ENCODE results near the gene ACTL9.
"Not testable (repeated sequence)": the region's sequence is repeated elsewhere in the genome, so short reads cannot be mapped to it uniquely, and the experiment has no call there.

ACTL9 gene, protein sequence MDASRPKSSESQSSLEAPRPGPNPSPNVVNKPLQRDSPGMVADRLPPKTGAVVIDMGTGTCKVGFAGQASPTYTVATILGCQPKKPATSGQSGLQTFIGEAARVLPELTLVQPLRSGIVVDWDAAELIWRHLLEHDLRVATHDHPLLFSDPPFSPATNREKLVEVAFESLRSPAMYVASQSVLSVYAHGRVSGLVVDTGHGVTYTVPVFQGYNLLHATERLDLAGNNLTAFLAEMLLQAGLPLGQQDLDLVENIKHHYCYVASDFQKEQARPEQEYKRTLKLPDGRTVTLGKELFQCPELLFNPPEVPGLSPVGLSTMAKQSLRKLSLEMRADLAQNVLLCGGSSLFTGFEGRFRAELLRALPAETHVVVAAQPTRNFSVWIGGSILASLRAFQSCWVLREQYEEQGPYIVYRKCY

DNA sequence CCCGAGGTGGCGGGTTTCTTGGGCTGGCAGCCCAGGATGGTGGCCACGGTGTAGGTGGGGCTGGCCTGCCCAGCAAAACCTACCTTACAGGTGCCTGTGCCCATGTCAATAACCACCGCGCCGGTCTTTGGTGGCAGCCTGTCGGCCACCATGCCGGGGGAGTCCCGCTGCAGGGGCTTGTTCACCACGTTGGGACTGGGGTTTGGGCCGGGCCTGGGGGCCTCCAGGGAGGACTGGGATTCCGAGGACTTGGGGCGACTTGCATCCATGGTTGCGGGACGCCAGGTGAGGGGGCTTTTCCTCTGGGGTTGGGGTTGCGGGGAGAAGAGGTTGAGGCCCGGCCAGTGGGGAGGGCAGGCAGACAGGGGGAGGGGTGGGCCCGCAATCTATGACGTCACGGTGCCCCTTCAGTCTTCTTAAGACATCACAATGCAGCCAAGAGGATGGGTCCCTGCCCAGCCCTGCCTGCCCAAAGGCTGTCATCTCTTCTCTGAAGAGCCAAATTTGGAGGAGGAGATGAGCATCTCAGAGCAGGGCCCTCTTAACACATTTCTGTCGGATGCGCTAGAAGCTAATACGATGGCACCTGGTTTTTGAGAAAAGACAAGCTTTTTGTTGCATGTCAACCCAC, at the start of gene ACTL9:
Gene ACTL9 (minus strand): TSS at position 363 of the 631 bp plus-strand sequence. CDS start 94 bp downstream, at position 269.
- no peak for DNase-seq (ENCODE audit: low read depth)
- no peak for TF ChIP-seq CTCF (IDR thresholded peaks at IDR 0.05; ENCODE audit: control insufficient read depth, extremely low read depth, insufficient read depth)
- no peak within 1 kb of the TSS for H3K4me3 ChIP-seq (ENCODE audit: low read depth, low read length)

DNA sequence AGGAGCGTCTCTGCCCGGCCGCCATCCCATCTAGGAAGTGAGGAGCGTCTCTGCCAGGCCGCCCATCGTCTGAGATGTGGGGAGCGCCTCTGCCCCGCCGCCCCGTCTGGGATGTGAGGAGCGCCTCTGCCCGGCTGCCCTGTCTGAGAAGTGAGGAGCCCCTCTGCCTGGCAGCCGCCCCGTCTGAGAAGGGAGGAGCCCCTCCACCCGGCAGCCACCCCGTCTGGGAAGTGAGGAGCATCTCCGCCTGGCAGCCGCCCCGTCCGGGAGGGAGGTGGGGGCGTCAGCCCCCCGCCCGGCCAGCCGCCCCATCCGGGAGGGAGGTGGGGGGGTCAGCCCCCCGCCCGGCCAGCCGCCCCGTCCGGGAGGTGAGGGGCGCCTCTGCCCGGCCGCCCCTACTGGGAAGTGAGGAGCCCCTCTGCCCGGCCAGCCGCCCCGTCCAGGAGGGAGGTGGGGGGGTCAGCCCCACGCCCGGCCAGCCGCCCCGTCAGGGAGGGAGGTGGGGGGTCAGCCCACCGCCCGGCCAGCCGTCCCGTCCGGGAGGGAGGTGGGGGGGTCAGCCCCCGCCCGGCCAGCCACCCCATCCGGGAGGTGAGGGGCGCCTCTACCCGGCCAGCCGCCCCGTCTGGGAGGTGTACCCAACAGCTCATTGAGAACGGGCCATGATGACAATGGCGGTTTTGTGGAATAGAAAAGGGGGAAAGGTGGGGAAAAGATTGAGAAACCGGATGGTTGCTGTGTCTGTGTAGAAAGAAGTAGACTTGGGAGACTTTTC, 40.9 kb upstream of the ACTL9 start:
- H3K4me3 ChIP-seq (ENCODE audit: low read depth, low read length); DNase-seq (ENCODE audit: low read depth): not testable (repeated sequence)

DNA sequence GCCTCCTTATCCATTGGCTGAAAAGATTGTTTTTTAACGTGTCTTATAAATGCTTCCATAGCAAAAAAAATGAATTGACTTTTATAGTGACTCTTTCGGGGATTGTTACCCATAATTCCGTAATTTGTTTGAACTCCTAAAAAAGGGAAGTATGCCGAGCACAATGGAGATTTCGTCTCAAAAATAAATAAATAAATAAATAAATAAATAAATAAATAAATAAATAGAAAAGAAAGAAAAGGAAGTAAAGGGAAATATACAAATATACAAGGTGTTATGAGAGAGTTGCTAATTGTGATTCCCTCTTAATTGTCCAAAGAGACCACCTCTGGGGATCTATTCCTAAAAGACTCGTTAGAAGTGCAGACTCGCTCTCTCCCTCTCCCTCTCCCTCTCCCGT, 39.8 kb upstream of the ACTL9 start:
- H3K4me3 ChIP-seq (ENCODE audit: low read depth, low read length), result no peak overlapping the region
- no peak for DNase-seq (ENCODE audit: low read depth)
- TF ChIP-seq CTCF (IDR thresholded peaks at IDR 0.05; ENCODE audit: control insufficient read depth, extremely low read depth, insufficient read depth), result no peak

GRCh38 chr19:8731428-8732169, 33.0 kb upstream of the ACTL9 start:
- no peak for TF ChIP-seq CTCF (IDR thresholded peaks at IDR 0.05; ENCODE audit: control insufficient read depth, extremely low read depth, insufficient read depth)
- no peak for DNase-seq (ENCODE audit: low read depth)
- no peak overlapping the region for H3K4me3 ChIP-seq (ENCODE audit: low read depth, low read length)

- DNase-seq (ENCODE audit: low read depth), result no peak
- no peak overlapping the region for H3K4me3 ChIP-seq (ENCODE audit: low read depth, low read length)
- no peak for TF ChIP-seq CTCF (IDR thresholded peaks at IDR 0.05; ENCODE audit: control insufficient read depth, extremely low read depth, insufficient read depth)
These were observed 25.7 kb upstream of the ACTL9 start for GRCh38 chr19:8724276-8724675.

DNA sequence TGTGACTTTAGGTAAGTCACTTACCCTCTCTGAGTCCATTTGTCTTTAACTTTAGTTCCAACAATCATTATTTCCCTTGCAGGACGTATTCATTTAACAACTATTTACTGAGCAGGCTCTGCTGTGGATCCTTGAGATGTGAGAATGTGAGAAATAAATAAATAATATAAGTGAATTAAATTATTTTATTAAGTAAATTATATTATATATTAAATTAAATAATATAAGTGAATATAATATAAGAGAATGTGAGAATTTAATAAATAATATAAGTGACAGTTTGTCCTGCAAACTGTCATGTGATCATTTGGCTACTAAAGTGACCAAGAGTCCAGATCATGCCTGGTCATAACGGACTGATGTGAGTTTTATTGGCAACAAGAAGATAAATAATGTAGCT, 23.4 kb upstream of the ACTL9 start:
- no peak for DNase-seq (ENCODE audit: low read depth)
- H3K4me3 ChIP-seq (ENCODE audit: low read depth, low read length), result no peak overlapping the region
- no peak for TF ChIP-seq CTCF (IDR thresholded peaks at IDR 0.05; ENCODE audit: control insufficient read depth, extremely low read depth, insufficient read depth)
